Astrocyte (in vitro differentiated cells and primary cell): ENCODE results near the gene MON1B.

Source experiments
- EZH2 ChIP-seq: IDR thresholded peaks from 2 replicates; pipeline ENCODE4 v1.6.1; 2012; ENCODE audit warnings: mild to moderate bottlenecking, low read length, inconsistent platforms; ENCODE audit not compliant: insufficient read depth
- TF ChIP-seq, protein P1 (sequence below): IDR thresholded peaks from 2 replicates; pipeline ENCODE4 v1.5.1; 2011; ENCODE audit warnings: low read depth, mild to moderate bottlenecking, inconsistent platforms, low read length, moderate library complexity; ENCODE audit not compliant: insufficient read depth

DNA sequence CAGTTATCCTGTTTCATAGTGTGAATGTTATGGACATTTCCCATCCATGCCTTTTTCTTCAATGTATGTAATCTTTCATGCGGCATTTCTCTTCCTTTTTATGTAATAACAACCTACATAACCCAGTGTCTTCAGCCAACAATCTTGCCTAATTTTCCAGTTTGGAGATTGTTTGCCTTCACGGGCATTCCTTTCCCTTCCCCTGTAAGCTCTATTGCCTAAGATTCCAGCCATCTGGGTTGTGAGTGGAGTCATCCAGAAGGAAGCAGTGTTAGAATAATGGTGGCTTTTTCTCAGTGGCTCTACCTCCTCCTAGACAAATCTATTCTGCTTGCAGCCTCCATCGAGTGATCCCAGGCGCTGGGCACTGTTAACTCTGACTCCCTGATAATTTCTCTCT lies 30.5 kb downstream of the MON1B start:
- TF ChIP-seq, protein P1, sequence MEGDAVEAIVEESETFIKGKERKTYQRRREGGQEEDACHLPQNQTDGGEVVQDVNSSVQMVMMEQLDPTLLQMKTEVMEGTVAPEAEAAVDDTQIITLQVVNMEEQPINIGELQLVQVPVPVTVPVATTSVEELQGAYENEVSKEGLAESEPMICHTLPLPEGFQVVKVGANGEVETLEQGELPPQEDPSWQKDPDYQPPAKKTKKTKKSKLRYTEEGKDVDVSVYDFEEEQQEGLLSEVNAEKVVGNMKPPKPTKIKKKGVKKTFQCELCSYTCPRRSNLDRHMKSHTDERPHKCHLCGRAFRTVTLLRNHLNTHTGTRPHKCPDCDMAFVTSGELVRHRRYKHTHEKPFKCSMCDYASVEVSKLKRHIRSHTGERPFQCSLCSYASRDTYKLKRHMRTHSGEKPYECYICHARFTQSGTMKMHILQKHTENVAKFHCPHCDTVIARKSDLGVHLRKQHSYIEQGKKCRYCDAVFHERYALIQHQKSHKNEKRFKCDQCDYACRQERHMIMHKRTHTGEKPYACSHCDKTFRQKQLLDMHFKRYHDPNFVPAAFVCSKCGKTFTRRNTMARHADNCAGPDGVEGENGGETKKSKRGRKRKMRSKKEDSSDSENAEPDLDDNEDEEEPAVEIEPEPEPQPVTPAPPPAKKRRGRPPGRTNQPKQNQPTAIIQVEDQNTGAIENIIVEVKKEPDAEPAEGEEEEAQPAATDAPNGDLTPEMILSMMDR: no peak
- TF ChIP-seq EZH2: no peak
